Glomerular visceral epithelial cell (primary cell): ENCODE results near the gene SGSM2.
A peak's percentile ranks its signal among the peaks of the same experiment; 100 is the strongest.

ENCODE experiments used
- DNase-seq: peaks from one replicate; pipeline ENCODE4 v3.0.0-alpha.2; 2016; ENCODE audit errors: extremely low spot score

Gene SGSM2

GRCh38 chr17:2385240-2386210 lies 48.2 kb downstream of the SGSM2 start:
- DNase-seq: no peak

DNA sequence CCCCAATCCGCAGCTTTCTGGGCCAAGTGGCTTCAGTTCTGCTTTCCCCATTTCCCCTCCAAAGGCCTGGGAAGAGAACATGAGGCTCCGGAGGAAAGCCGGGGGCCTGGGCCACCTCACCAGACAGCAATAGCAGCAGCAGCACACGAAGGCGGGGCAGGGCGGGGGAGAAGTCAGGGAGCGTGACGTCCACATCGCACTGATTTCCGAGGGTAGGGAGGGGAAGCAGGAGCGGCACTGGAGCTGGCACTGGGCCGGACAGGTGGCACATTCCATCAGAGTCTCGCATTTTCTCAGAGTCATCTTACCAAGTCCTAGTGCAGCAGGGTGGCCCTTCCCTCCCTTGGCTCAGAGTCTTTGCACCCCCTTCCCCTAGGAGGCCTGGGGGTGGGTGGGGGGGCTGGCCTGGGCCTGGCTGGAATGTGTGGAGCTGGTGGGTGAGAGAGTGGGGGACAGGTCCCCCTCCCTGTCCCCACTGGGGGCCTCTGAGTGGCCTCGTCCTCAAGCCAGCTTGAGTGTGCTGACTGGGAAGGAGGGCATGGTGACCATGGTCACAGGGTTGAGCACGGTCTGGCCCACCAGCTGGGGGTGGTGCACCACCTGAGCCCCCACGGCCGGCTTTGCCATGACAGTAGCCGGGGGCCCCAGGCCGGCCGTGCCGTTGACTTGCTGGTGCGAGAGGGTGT lies 49.2 kb downstream of the SGSM2 start:
- DNase-seq: no peak

- no peak for DNase-seq
Measured at GRCh38 chr17:2387086-2388019, 50.1 kb downstream of the SGSM2 start.

- DNase-seq: no peak
Measured at GRCh38 chr17:2388020-2388682, 50.9 kb downstream of the SGSM2 start.

GRCh38 chr17:2388683-2389055 lies 51.4 kb downstream of the SGSM2 start:
- no peak for DNase-seq

DNA sequence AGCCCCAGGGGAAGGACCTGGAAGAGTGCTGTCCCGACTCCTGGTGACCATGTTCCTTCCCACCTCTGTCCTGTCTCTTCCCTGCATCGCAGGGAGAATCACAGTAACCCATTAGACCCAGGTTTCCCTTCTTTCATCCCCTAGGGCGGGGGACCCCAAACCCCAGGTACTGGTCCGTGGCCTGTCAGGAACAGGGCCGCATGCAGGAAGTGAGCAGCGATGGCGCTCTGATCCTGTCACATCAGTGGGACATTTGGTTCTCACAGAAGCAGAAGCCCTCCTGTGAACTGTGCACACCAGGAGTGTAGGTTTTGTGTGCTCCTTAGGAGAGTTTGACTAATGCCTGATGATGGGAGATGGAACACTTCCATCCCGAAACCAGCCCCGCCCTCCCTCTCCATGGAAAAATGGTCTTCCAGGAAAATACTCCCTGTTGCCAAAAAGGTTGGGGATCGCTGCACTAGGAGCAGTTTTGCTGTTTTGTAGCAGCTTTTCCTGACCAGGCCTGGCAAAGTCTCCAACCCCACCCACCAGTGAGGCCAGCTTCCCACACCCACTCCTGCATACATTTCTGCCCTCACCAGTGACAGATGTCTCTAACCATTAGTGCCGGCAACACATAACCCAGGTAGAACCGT lies 53.0 kb downstream of the SGSM2 start:
- no peak for DNase-seq

DNA sequence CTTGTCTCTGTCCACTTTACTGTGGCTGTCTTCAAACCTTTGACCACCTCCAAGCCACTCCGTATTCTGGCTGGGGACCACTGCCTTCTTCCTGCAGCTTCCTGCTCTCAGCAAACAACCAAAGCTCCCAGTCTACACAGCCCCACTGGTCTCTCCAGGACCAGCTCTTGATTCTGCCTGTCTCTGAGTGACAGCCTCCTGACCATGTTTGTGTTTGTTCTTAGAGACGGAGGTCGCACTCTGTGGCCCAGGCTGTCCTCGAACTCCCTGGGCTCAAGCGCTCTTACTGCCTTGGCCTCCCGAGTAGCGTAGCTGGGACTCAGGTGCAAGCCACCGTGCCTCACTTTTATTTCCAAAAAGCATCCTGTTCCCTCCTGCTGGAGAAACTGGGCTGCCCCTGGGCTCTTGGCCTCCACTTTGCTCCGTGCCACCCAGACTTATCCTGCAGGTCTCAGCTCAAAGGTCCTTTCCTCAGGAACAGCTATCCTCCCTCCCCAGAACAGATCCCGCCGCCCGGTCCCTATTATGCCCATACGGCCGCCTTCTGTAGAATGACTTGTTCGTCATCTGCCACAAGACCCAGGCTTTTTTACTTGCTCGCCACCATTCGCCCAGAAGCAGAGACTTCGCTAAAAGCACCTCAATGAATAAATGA lies 54.4 kb downstream of the SGSM2 start:
- DNase-seq: no peak

GRCh38 chr17:2392252-2393173 lies 55.2 kb downstream of the SGSM2 start:
- peak; percentile 98 for DNase-seq

GRCh38 chr17:2393174-2393953 lies 56.1 kb downstream of the SGSM2 start:
- DNase-seq: peak; percentile 91

GRCh38 chr17:2393954-2394749 lies 56.9 kb downstream of the SGSM2 start:
- DNase-seq: no peak

DNA sequence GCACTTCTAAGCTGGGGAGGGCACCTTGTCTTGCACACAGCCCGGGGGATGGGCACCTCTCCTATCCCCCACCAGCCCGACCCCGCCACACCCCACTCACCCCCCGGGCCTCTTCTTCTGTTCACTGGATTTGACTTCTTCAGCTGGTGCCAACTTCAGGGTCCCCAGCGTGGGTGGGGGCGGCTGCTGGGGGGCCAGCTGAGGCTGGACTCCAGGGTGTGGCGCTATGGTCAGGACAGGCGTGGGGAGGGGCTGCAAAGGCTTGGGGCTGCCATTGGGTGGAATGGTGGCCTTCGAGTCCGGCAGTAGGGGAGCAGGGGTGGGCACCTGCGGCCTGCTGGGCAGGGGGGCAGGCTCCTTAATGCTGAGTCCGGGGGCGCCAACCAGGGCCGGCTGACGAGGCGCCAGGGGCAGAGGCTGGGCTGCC lies 57.5 kb downstream of the SGSM2 start:
- DNase-seq: no peak

DNA sequence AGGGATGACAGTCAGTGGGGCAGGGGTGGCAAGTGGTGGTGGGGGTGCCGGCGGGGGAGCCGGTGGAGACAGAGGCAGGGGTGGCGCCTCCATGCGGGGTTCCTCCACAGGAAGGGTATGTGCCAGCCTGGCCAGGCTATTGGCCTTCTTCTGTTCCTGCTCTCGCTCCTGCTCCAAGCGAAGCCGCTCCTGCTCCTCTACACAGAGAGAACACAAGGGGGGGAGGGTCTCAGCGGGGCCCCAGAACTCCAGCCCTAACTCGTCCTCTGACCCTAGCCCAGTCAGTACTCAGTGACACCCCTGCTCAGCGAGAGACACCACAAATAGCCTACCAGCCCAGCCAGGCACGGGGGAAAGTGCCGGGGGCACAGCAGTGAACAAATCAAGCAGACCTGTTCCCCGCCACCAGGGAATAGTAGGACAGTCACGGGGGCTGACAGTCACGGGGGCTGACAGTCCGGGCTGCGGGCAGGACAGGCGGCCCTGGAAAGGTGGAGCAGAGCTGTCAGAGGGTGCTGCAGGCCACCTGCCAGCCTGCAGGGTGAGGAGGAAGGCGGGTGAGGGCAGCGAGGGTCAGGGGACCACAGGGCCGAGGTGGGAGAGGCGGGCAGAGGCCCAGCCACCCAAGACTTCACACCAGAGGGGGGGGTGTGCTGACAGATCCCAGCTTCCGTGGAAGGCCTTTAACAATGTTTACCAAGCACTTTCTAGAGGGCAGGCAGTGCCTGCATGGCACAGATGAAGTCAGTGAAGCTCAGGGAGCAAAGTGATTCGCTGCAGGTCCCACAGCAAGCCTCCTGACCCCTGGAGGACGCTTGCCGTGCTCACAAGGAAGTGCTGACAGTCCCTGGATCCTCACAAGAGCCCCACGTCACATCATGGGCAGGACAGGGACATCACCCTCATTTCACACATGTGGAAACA lies 58.2 kb downstream of the SGSM2 start:
- peak; percentile 42 for DNase-seq

GRCh38 chr17:2396192-2396567 lies 58.9 kb downstream of the SGSM2 start:
- DNase-seq: no peak

DNA sequence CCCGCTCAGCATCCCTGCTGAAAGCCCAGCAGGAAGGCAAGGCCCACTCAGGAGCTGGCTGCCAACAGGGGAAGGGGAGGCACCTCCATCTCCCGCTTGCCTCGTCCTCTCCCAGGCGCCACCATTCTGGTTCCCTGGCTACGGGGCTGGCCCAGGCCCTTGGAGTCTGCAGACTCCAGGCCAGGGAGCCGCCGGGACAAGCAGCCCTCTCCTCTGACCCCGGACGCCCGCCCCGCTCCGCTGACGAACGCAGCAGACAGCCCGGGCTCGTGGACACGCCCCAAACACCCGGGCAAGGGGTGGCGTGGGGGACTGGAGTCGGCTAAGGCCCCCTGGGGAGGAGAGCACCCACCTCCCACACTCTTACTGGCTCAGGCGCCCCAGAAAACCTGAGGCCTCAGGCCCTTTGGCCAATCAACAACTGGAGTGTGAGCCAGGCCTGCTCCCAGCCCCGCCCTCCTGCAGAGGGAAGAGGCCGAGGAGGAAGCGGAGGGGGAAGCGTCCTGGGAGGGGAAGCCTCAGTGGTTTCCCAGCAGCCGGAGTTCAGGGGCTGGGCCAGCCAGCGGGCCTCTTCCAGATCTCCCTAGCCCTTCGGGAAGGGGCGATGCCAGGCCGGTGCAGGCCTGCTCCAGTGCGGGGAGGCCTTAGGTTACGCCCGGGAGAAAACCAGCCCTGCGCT lies 59.4 kb downstream of the SGSM2 start:
- DNase-seq: peak; percentile 98

GRCh38 chr17:2397247-2398171 lies 60.2 kb downstream of the SGSM2 start:
- DNase-seq: no peak
